NCI-H1436 (cell line): ENCODE measurements around the gene RFWD3.
"Not testable (repeated sequence)": the region's sequence is repeated elsewhere in the genome, so short reads cannot be mapped to it uniquely, and the experiment has no call there.

Experiments
- DNase-seq: peaks from one replicate; lab custom pipeline; 2025; lab: John Stamatoyannopoulos, UW

The RFWD3 gene

GRCh38 chr16:74666010-74666421, 661 bp downstream of the RFWD3 start:
- DNase-seq: no peak

- DNase-seq: no peak
These were observed 5.6 kb downstream of the RFWD3 start for GRCh38 chr16:74661064-74661463.

DNA sequence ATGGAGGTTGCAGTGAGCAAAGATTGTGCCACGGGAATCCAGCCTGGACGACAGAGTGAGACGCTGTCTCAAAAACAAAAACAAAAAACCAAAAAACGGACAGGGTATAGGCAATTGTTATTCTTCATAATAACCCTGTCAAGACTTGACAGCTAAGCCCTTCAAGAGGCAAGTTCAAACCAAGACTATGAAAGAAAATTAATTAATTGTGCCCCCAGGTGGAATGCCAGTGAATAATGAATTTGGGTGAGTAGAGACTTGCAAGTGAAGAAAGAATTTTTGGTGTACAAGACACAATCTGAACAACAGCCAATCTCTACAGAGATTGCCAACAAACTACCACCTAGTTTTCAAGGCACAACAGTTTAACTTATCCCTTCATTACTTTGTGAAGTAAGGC, 6.3 kb downstream of the RFWD3 start:
- DNase-seq: no peak

- DNase-seq: no peak
These were observed 7.6 kb downstream of the RFWD3 start for GRCh38 chr16:74659041-74659440.

DNA sequence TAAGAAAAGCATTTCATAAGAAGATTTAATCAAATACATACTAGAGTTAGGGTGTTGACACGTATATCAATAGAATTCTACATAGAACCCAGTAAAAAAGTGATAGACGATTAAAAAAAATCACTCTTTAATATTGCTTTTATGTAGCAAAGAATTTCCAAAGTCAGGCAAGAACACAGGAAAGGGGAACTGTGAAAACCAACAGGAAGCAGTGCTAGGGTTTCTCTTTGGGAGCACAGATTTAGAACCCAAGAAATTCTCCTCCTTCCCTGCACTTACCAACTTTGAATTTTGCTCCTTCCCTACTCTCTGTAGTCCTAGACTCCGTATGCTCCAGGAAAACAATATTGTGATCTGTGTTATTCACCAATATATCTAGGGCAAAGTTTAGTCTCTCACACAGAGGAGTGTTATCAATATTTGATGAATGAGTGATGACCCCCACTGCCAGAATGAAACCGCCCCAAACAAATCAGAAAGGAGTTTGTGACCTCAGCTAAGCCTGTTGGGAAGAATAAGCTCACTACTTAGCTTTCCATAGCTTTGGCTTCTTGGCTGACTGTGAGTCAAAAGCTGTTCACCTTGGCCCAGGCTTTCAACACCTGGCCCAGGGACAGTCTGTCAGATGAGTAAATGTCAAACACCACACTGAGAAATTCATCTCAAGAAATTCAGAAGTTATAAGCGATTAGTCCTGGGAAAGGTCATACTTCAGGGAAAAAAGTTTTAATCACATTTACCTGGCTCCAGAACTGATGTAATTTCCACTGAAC, 8.6 kb downstream of the RFWD3 start:
- no peak for DNase-seq

GRCh38 chr16:74654536-74655050, 12.1 kb downstream of the RFWD3 start:
- DNase-seq: no peak

DNA sequence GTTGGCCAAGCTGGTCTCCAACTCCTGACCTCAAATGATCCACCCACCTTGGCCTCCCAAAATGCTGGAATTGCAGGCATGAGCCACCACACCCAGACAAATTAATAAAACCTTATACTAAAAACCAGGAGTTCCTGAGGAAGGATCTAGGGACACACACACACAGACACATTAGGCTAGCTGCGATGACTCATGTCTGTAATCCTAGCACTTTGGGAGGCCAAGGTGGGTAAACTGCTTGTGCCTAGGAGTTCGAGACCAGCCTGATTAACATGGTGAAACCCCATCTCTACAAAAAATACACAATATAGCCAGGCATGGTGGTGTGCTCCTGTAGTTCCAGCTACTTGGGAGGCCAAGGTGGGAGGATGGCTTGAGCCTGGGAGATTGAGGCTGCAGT, 13.8 kb downstream of the RFWD3 start:
- not testable (repeated sequence) for DNase-seq

DNA sequence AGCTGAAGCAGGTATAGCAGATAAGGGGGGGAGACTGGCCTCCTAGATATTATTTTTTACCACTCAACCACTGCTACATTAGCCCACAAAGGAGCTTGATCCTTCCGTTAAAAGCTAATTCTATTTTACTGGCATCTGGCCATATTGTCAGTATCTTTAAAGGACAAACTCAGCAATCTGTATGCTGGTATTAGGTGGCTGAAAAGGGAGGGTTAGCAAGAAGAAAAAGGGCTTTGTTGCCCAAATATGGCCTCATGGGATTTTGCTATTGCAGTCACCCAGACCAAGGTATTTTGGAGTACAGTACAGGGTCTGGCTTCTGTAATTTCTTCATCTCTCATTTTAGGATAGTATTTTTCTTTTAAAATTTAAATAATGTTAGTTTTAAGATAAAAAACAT, 14.4 kb downstream of the RFWD3 start:
- DNase-seq: no peak

DNA sequence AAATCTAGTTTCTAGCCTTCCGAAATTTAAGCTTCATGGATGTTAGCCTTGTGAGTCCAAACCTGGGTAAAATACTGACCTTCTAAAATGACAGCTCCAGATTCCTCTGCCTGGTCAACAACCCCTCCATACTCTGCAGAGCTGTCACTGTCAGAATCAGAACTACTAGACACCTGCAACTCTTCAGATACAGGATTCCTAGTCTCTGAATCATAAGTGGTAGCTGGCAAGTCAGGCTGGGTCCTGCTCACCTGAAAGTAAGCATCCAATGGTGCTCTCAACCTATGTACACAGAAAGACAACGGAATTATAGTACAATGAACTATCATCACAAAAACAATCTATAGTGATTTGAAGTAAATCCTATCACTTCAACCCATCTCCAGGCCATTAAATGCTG, 14.8 kb downstream of the RFWD3 start:
- DNase-seq: no peak

DNA sequence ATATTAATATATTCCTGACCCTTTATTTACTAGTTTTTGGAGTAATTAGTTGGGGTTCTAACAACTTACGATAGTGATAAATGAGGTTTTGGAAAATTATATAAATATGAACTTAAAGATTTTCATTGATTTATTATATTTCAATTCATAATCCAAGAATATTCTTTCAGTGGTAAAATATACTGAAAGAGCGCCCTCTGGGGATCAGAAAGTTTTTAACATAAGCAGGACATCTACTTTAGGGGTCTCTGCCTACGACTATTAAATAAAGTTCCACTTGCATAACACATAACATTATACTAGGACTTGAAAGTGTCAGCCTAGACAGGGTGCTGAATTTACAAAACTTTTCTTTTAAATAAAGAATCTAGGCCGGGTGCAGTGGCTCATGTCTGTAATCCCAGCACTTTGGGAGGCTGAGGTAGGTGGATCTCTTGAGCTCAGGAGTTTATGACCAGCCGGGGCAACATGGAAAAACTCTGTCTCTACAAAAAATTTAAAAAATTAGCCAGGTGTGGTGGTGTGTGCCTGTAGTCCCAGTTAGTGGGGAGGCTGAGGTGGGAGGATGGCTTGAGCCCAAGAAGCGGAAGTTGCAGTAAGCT, 15.6 kb downstream of the RFWD3 start:
- DNase-seq: no peak

DNA sequence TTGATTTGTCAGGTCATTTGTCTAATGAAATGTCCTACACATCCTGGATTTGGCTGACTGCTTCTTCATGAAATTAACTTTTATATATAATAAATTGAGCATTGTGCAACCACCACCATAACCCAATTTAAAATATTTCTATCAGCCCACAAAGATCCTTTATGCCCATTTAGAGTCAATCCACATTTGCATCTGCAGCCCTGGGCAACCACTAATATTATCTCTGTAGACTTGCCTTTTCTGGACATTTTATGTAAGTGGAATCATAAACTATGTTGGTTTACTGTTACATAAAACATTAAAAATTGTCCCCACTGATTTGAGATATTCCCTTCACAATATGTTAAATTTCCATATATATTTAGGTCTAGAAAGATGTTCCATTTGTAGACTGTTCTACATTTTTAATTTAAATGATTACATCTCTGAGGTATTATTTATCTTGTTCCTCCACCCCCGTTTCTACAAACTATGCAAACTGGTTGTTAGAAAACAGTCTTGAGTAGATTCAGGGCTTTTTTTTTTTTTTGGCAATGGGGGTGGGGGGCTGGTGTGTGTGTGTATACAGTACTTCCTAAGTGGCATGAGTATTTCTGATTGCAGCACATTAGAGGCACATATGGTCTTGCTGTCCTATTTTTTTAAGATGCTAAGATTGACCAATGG, 16.7 kb downstream of the RFWD3 start:
- DNase-seq: no peak

GRCh38 chr16:74641969-74642368, 24.7 kb downstream of the RFWD3 start:
- DNase-seq: no peak

DNA sequence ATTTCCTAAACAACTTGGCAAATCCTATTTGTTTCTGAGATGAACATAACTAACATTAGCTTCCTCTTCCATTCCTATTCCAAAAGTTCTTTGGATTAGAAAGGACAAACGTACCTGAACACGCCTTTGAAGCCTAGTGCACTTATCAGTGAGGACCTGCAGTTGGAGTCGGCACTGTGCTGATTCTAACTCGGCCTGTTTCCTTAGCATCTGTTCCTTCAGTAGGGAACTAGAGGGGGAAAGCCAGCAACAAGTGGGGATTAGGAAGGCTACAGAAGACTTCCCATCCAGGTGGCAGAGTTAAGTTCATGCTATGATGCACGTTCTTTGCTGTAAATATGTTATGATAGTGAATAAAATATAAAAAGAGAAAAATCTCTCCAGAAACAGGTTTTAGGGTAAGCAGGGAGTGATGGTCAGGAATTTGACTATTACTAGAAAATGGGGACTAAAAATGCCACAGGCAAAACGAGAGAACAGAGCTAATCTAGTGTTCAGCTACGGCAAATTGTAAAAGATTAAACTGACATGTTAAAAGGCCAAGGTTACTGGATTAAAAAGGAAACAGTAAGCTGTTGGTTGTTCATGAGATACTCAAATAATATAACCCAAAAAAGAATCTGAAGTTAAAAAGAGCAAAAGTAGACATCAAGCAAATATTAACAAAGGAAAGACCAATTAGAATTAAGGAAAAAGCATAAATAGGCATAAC, 28.8 kb downstream of the RFWD3 start:
- DNase-seq: no peak

DNA sequence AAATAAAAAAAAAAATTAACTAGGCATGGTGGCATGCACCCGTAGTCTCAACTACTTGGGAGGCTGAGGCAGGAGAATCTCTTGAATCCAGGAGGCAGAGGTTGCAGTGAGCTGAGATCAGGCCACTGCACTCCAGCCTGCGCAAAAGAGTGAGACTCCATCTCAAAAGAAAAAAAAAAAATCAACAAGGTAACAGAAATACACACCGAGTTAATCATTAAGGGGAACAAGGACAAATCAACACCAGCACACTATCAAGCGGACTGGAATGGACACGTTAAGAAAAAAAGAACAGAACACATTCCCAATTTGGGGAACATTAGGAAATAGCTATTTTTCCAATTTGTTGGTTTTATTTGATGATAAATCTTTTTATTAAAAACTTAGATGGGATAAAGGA, 31.4 kb downstream of the RFWD3 start:
- DNase-seq: no peak

GRCh38 chr16:74633686-74634085, 33.0 kb downstream of the RFWD3 start:
- no peak for DNase-seq

- DNase-seq: no peak
These were observed 39.0 kb downstream of the RFWD3 start for GRCh38 chr16:74627506-74628220.

- DNase-seq: no peak
These were observed 39.8 kb downstream of the RFWD3 start for GRCh38 chr16:74626741-74627416.

GRCh38 chr16:74625500-74626350, 41.0 kb downstream of the RFWD3 start:
- DNase-seq: no peak

DNA sequence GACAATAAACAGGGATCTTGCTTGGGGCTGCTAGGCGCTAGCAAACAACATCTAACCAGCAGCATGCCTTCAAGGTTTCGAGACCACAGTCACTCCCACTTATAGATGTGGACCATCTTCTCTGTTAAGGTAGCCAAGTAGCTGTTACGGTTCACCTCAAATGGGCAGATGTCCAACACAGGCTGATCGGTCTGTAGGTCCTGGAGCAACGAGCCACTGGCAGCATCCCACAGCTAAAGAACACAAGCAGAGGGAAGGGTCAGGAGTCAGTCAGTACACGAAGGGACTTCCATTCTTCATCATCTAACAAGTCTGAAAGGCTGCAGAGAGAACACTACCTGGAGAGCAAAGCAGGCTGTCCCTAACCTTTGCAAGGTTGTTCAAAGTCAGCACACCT, 42.8 kb downstream of the RFWD3 start:
- DNase-seq: no peak

DNA sequence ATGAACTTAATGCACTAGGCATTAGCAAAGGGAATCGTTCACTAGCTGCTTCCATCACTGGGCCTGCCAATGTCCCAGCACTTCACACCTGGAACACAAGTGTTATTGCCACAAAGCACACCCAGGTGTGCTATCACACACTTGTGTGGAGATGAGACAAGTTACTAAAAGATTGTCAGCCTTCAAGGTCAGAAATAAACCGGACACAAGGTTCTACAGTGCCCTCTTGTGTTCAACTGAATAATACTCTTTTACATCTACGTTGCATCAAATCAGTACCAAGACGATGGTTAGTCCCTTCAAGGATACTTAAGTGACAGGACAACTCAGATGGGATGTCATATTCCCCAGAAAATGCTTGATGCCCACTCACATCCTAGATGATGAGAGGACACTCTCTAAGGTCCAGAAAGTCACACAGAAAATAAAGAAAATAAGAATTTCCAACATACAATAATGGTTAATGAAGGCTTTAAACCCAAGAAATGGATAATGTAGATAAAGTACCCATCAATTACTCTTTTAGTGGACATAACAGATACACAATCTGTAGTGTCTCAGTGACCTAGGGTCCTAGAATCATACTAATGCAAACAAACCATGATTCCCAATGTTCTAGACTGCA, 43.4 kb downstream of the RFWD3 start:
- DNase-seq: no peak
